Chondrocyte (in vitro differentiated cells): Measurements from ENCODE around the gene CEP44. TPM values are rescaled to one million over a fixed set of nuclear protein-coding genes. Genes with fewer than 3 reads are reported as not detected.

Experiments used
- DNase-seq: peaks from one replicate; pipeline ENCODE4 v3.0.0; 2021; ENCODE audit warnings: mixed read lengths, low spot score
- H3K27ac Mint-ChIP-seq: one replicate; pipeline ENCODE4 v1.8.0; 2021; ENCODE audit warnings: mild to moderate bottlenecking, moderate library complexity, mixed read lengths; ENCODE audit not compliant: unreplicated experiment
- H3K27me3 Mint-ChIP-seq: 2 replicates; pipeline ENCODE4 v1.8.0; 2021; ENCODE audit warnings: low read depth, mixed read lengths
- H3K36me3 Mint-ChIP-seq: 2 replicates; pipeline ENCODE4 v1.8.0; 2021; ENCODE audit warnings: low read depth, mixed read lengths
- H3K4me1 Mint-ChIP-seq: 2 replicates; pipeline ENCODE4 v1.8.0; 2021; ENCODE audit warnings: low read depth, mild to moderate bottlenecking, mixed read lengths
- H3K4me3 Mint-ChIP-seq: one replicate; pipeline ENCODE4 v1.8.0; 2021; ENCODE audit warnings: mild to moderate bottlenecking, moderate library complexity, mixed read lengths; ENCODE audit not compliant: unreplicated experiment
- H3K9me3 Mint-ChIP-seq: 2 replicates; pipeline ENCODE4 v1.8.0; 2021; ENCODE audit warnings: low read depth, mixed read lengths
- CTCF ChIP-seq: fragments of 200-600 bp; sonication (generic); IDR thresholded peaks from 2 replicates; pipeline ENCODE4 v1.5.0; 2021; ENCODE audit warnings: antibody characterized with exemption, mild to moderate bottlenecking, moderate library complexity
- total RNA-seq: library from RNA; stranded (reverse); gene quantifications from 3 replicates; pipeline ENCODE4 v1.2.1, GENCODE V29; 2021

The CEP44 gene
- total RNA-seq, 1 donor from 2014 or later: 8.7 TPM

GRCh38 chr4:174380699-174381439 lies 97.2 kb downstream of the CEP44 start:
- TF ChIP-seq CTCF: no peak
- Mint-ChIP-seq H3K9me3 (peaks cover under 1% of the 10 kb centered on the region), H3K27ac (no peak overlapping the region), H3K27me3 (peaks cover 44% of the 10 kb centered on the region), H3K4me3 (no peak overlapping the region), H3K4me1 (no peaks in the 10 kb centered on the region), H3K36me3 (no peaks in the 10 kb centered on the region)
- DNase-seq: no peak

- H3K9me3 Mint-ChIP-seq: no peaks in the 10 kb centered on the region
- H3K27me3 Mint-ChIP-seq: peaks cover 43% of the 10 kb centered on the region
- no peak overlapping the region for H3K27ac Mint-ChIP-seq
- no peaks in the 10 kb centered on the region for H3K36me3 Mint-ChIP-seq
- TF ChIP-seq CTCF: no peak
- H3K4me3 Mint-ChIP-seq: no peak overlapping the region
- no peaks in the 10 kb centered on the region for H3K4me1 Mint-ChIP-seq
- DNase-seq: no peak
Observed at GRCh38 chr4:174381440-174381800, 97.7 kb downstream of the CEP44 start.

Other genes starting within 250 kb of the CEP44 start
- 16.4 to 20.7 TPM (median 18.9 TPM) in 3 replicates for gene FBXO8, start 244 bp upstream of the CEP44 start, total RNA-seq
- not detected in 3 replicates for gene HPGD, start 238.6 kb downstream of the CEP44 start, total RNA-seq